Activated T-helper 1 cell treated with anti-CD3 and anti-CD28 coated beads, Interleukin-2, amount 50 U/mL, for 16 hours (primary cell): ENCODE data around the gene NDUFB2.
A peak's percentile ranks its signal among the peaks of the same experiment; 100 is the strongest.
"Not testable (repeated sequence)": the region's sequence is repeated elsewhere in the genome, so short reads cannot be mapped to it uniquely, and the experiment has no call there.

Experiments
- DNase-seq, 2 donors: peaks; one replicate each; pipeline ENCODE4 v3.0.0-alpha.2; 2020; ENCODE audit warnings: low read depth in 1 of 2, low spot score in 1 of 2

The NDUFB2 gene

DNA sequence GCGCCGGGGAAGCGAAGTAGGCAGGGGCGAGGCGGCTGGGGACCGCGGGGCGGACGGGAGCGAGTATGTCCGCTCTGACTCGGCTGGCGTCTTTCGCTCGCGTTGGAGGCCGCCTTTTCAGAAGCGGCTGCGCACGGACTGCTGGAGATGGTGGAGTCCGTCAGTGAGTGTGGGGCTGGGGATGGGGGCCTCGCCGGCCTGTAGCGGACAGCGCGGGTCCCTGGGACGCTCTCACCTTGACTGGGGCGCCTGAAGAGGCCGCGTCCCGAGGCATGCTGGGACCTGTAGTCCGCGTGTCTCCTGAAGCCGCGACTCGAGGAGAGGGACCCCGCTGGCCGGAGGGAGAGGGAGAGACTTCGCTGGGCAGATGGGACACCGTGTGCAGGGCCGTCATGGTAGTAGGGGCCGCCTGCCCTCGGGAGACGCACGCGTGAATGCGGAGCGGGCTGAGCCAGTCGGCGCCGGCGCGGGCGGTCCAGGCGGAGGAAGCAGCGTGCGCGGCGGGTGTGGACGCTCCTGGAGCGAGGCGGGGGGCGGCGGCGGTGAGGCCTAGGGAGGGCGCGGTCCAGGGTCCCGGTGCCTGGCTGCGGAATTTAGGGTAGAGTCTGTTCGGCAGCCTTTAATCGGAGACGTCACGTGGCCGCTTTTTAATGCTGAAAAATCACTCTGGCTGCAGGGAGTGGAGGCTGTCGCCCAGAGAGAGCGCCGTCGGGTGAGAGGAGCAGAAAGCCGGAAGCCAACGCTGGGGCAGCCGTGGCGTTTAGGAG lies at the start of gene NDUFB2:
Gene NDUFB2, plus strand, starts transcription at position 29 of the 767 bp plus-strand sequence. Its CDS starts 37 bp downstream, at position 66.
- peak; percentile 41 to 52 for DNase-seq

DNA sequence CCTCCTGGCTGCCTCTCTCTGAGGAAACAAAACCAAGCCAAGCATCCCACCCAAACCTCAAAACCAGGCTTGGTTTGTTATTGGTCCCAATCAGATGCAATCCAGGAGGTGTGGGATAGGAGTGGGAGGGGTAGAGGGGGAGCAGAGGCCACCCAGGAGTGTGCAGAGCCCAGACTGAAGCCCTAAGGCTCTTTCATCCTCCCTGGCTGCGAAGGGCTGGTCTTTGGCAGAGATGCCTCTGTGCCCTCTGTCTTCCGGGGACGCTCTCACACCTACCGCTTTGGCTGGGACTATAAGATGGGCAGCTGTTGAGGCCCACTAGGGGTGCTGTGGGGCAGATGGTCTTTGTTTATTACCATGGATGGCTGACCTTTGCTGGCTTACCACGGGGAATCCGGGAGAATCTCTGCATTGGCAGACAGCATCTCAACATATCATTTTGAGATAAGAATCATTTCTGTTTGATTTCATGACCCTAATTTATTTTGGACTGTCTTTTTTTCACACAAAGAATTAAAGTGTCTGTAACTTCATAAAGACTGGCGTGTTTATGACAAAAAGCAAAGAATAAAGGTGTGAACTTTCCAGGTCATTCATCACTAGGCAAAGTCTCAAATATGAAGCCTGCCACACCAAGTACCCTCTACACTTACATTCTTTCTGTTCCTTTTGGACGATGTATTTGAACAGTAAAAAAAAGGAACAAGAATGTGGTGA lies 49.4 kb upstream of the NDUFB2 start:
- no peak for DNase-seq

DNA sequence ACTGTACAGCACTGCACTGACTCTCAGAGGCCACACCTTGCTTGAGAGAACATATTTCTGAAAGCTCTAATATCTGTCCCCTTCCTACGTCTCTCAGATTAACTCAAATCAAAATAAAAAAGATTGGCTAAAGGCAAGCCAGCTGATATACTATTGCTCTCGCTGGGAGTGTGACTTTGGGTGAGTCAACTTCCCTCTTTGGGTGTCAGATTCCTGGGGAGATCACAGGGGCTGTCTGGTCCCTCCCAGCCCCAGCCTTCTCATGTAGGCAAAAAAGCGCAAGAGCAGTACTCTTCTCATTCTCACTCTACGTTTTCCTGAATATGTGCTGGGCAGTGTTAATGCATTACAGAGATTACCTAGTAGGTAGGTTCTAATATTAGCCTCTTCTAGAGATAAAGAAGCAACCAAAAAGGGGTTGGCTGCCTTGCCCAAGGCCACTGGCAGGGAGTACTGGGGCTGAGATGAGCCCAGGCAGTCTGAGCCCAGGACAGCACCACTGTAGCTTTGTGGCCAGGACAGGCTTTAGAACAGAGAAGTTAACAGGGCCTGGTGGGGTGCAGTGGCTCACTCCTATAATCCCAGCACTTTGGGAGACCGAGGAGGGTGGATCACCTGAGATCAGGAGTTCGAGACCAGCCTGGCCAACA lies 46.8 kb upstream of the NDUFB2 start:
- DNase-seq, result no peak

DNA sequence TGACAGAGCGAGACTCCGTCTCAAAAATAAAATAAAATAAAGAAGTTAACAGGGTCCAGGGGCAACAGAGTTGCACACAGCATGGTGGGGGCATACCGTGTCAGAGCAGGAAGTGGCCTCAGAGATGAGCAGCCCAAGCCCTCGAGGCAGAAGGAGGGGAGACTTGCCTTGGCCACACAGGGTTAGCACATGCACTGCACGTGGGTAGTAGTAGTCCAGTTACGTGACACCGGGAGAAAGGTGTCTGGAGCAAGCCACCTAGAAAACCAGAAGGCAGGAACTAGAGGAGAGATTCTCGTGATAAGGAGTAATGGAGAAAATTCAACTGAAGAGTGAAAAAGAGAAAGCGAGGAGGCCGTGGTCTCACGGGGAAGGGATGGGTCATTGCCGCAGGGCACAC lies 46.1 kb upstream of the NDUFB2 start:
- no peak for DNase-seq

DNA sequence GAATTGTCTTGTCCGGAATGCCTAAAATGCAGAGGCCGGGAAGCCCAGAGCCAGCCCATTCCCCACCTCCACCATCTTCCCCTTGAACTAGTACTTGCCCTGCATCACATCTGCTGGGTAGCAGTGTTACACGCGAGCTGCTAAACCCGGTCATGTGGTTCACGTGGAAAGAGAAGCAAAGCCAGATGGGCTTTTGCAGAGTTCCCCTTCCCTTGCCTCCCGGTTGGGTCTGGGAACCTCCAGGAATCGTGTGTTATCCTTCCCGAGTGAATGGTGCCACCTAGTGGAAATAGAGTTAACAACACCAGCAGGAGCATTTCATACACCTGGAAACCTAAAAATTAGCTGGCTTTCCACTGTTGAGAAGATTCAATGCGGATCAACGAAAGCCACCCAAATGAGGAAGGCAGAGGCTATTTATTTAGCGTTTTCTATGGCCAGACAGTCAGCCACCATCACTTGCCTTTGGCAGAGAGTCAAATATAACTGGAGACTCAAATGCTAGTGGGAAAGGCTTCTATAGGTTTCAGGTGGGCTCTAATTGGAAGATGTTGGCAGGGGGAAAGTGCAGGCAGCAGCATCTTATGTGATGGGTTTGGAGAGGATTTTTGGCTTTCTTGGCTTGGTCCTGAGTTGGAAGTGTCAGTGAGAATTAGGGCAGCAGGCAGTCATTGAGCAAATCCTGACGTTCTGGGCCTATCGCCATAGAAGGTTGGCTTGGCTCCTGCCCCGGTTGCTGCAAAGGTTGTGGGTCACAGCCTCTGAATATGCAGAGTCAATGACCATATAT lies 43.0 kb upstream of the NDUFB2 start:
- no peak for DNase-seq

DNA sequence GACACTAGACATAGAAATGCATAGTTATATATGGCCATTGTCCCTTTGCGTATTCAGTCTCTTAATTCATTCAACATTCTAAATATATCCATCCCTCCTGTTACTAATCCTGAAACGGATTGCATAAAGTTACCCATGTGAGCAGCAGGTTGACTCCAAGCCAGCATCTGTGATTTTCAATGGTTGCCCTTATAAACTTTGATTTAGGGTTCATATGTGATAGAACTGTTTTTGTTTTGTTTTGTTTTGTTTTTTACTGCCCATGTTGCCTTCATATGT lies 42.5 kb upstream of the NDUFB2 start:
- DNase-seq, result no peak

DNA sequence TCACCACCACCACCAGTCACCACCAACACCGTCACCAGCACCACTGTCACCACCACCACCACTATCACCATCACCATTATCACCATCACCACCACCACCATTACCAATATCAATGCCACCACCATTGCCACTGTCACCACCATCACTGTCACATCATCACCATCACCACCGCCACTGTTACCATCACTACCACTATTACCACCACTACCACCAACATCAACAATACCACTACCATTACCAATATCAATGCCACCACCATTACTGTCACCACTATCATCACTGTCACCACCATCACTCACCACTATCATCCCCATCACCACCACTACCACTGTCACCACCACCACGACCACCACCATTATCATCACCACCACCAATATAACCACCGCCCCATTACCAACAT lies 41.8 kb upstream of the NDUFB2 start:
- no peak for DNase-seq

DNA sequence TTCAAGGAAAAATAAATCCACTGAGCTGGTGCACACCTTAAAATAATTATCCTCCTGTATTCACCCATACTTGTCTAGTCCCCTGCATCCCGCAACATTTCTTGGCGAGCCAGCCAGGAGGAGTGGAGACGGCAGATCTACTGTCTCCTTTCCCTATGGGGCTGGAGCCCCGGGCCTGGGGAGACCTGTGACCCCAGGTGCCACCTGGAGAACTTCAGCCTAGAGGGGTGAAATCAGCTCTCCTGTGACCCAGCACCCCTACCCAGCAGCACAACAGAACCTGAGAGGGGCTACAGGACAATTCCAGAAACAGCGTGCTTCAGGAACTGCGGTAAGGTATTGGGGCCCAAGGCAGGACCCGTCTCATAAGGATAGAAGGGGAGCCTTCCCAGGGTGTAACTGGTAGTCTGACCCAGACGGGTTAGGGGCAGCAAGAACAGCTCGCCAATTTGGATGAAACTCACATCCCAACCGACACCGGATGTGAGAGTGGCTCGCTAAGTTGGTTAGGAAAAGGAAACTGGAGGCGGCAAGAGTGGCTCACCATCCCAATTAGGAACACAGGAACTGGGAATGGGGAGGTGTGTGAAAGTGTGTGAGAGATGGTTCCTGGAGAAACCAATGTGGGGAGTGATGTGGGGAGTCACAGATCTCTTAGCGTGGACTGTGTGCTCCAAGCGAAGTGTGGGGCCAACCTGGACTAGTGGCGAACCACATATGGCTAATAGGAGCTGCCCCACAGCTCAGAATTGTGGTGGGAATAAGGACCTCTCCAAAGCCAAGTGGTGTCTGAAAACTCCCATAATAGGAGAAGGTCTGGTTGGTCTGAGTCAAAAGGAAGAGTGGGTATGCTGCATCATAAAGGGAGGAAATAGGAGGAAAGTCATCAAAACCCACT lies 40.7 kb upstream of the NDUFB2 start:
- DNase-seq, result no peak

DNA sequence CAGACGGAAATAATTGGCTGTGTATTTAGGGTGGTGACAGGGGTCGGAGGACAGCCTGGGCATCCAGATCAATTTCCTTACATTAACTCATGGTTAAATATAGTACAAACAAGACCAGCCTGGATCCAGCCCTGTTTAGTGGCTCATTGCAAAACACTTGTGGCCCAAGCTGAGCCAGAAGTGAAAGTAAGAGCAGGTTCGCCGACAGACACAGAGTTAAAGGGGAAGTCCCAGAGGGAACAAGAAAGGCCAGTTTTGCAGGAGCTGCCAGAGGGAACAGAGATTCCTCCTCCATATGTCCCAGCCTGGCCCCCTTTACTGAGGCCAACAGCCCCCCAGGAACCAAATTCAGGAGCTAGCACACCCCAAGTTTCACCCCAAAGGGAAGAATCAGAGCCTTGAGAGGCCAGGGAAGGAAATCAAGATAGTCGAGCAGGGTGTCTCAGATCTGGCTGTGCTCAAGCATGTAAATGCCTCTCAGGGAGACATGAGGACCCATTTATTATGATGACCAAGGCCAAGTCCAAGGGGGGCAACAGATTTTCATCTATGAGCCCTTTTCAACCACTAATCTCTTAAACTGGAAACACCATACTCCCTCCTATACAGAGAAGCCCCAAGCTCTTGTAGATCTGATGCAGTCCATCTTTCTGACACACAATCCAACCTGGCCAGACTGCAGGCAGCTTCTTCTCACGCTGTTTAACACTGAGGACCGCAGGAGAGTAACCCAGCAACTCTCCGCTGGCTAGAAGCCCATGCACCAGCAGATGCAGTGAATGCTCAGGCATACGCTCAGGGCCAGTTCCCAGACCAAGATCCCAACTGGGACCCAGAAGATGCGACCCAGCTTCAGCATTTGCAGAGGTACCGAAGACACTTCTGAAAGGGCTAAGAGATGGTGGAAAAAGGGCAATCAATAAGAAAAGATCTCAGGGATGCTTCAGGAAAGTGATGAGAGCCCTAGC lies 39.7 kb upstream of the NDUFB2 start:
- no peak for DNase-seq

DNA sequence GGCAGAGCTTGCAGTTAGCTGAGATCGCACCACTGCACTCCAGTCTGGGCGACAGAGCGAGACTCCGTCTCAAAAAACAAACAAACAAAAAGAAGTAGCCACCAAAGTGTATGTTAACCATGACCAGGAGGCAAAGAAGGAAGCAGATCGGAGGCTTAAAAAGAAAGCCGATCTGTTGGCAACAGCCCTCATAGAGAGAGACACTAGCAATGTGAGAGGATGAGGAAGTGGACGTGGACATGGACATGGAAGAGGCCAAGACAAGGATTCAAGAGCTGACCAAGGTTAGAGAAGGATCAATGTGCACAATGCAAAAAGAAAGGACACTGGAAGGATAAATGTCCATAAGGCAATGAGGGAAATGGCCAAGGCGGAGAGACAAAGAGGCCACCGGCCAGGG lies 38.6 kb upstream of the NDUFB2 start:
- no peak for DNase-seq

DNA sequence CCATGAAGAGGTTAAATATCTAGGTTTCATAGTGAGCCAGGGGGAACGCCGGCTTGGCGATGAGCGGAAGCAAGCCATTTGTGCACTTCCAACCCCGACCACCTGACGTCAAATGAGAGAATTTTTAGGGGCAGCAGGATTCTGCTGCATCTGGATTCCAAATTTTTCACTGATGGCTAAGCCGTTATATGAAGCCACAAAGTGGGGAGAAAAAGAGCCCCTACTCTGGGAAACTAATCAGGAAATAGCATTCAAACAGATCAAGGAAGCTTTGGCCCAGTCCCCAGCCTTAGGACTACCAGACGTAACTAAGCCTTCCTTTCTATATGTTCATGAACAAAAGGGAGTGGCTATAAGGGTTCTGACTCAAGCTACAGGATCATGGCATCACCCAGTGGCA lies 36.7 kb upstream of the NDUFB2 start:
- DNase-seq, result no peak

DNA sequence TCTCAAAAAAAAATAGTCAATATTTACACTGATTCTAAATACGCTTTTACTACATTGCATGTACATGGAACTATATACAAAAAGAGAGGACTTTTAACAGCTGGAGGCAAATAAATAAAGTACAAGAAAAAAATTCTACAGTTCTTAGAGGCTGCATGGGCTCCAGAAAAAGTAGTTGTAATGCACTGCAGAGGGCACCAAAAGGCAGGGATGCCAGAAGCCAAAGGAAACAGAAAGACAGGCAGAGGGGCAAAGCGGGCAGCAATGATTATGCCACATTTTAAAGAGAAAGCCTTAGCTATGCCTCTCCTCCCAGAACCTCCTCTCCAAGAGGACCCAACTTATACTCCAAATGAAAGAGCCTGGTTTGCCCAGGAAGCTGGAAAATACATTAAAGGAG lies 35.4 kb upstream of the NDUFB2 start:
- DNase-seq, result no peak

DNA sequence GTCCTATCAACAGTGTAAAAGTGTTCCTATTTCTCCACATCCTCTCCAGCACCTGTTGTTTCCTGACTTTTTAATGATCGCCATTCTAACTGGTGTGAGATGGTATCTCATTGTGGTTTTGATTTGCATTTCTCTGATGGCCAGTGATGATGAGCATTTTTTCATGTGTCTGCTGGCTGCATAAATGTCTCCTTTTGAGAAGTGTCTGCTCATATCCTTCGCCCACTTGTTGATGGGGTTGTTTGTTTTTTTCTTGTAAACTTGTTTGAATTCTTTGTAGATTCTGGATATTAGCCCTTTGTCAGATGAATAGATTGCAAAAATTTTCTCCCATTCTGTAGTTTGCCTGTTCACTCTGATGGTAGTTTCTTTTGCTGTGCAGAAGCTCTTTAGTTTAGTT lies 33.6 kb upstream of the NDUFB2 start:
- not testable (repeated sequence) for DNase-seq

DNA sequence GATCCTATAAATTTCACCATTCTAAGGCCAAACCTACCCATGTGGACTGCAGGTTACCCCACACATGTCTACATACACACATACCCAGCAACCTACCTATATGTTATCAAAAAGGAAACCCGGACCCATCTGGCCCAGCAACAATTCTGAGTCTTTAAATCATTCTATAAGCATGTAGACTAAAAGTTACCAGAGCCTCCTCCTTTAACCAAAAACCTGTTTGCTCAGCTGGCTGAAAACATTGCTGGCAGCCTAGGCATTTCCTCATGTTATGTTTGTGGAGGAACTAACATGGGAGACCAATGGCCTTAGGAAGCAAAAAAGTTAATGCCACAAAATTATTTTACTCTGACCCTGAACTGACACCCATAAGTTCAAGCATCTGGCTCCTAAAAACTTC lies 29.0 kb upstream of the NDUFB2 start:
- DNase-seq, result no peak

DNA sequence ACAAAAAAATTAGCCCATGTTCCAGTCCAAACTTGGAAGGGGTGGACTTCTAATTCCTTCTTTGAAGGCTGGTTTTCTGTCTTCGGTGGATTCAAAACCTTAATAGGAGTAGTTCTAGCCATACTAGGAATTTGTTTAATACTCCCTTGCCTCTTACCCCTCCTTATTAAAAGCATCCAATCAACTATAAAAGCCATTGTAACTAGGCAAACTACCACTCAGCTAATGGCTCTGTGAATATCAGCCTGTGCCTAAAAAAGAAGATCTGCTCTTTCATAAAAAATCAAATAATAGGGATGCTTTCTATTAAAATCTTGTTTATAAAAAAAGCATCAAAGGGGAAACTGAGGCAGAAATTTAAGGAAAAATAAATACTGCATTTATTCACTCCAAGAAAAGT lies 27.9 kb upstream of the NDUFB2 start:
- DNase-seq, result no peak

DNA sequence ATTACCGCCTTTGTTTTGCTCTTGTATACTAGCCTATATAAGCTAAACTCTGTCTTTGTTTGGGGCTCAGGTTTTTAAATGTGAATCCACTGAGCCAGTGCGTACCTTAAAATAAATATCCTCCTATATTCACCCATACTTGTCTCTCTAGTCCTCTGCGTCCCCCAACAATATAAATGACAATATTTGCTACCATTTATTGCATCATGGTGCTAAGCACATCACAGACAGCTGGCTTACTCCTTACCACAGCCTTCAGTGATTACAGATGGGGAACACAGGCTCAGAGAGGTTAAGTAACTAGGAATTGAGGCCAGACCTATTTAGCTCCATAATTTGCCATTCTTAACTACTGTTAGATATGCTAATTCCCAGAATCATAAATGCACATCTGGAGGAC lies 27.2 kb upstream of the NDUFB2 start:
- DNase-seq, result no peak

DNA sequence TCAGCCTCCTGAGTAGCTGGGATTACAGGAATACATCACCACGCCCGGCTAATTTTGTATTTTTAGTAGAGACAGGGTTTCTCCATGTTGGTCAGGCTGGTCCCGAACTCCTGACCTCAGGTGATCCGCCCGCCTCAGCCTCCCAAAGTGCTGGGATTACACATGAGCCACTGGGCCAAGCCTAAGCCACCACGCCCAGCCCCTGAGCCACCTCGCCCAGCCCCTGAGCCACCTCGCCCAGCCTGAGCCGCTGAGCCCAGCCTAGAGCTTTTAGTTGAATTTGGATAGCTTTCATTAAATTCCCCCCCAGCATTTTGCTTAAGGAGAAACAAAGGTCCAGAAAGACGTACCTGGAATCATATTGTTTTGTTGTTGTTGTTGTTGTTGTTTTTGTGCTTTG lies 26.6 kb upstream of the NDUFB2 start:
- DNase-seq, result not testable (repeated sequence)

DNA sequence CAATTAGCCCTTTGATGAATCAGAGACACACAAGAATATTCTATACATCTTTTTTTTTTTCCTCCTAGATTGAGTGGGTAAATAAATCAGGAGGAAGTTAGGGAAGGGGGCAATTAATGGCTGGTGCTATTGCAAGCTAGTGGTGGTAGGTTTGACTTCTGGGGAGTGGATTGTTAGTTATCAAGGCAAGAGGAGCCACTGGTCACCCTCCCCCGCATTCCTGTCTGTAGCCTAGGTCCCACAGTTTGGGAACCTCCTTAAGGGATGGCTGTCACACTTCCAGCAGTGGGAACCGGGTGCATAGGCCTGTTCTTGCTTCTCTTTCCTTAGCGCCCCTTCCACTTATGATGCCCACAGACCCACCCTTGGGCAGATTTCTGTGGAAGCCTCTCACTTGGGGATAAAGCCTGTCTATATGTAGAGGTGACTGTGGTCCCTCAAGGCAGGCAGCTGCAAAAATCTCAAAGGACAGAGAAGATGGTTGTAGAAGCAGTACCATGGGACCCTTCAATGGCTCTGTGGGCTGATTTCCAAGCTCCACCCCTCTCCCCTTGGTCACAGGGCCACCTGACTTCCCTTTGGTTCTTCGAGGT lies 26.1 kb upstream of the NDUFB2 start:
- no peak for DNase-seq

DNA sequence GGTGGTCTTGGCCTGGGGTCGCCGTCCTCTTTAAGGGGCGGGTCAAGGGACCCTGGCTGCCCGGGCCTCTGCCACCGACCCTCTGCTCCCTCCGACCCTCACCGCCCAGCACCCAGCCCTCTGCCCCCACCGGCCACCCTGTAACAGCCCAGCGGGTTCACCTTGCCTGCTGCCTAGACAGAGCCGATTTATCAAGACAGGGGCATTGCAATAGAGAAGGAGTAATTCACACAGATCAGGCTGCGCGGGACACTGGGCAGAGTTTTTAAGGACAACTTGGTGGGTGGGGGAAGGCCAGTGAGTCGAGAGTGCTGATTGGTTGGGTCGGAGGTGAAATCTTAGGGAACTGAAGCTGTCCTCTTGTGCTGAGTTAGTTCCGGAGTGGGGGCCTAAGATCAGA lies 24.5 kb upstream of the NDUFB2 start:
- no peak for DNase-seq
